HCT116 (cell line): Measurements from ENCODE around the gene ANO2. TPM values are rescaled to one million over a fixed set of nuclear protein-coding genes. Genes with fewer than 3 reads are reported as not detected.

Source experiments
- ATAC-seq: fragments of 200-7000 bp; cut with Tn5 transposase; 2 replicates; pipeline ENCODE4 v1.9.1; 2020; ENCODE audit warnings: mild to moderate bottlenecking, moderate library complexity
- BruUV-seq: library from RNA; stranded (reverse); fragments of 400-500 nt; replicated peaks from 2 replicates; lab custom pipeline; 2021; lab: Mats Ljungman, UMichigan
- CTCF ChIA-PET: fragments of 300-600 bp; sonication (Branson Sonifier 250); formaldehyde crosslinking; loops from one replicate; lab custom pipeline; 2021; ENCODE audit warnings: antibody characterized with exemption; lab: Charles Lee
- POLR2A ChIA-PET: fragments of 300-600, 350-600 bp; sonication (Branson Sonifier 250); formaldehyde crosslinking; loops from one replicate; lab custom pipeline; 2021; ENCODE audit warnings: antibody characterized with exemption; lab: Charles Lee
- RAD21 ChIA-PET, 2 experiments: fragments of 300-600 bp; sonication (Branson Sonifier 250); formaldehyde crosslinking; loops; one replicate each; lab custom pipeline; 2023; ENCODE audit warnings: low total read pairs in 2 of 2; ENCODE audit not compliant: uncharacterized antibody in 2 of 2, unreplicated experiment in 2 of 2, low non-redundant PET in 1 of 2; lab: Charles Lee
- DNase-seq: peaks from one replicate; pipeline ENCODE4 v3.0.0-alpha.2; 2010; ENCODE audit warnings: low read depth, low spot score
- H2AFZ ChIP-seq: fragments of 200-600 bp; shearing (Covaris generic), sonication (generic); 2 replicates; pipeline ENCODE4 v1.6.1; 2017; ENCODE audit warnings: low read depth, mixed run types, mixed read lengths, antibody characterized with exemption, low read length; ENCODE audit not compliant: poor library complexity, severe bottlenecking
- H3K27ac ChIP-seq: 2 replicates; pipeline ENCODE4 v1.5.1; 2012; ENCODE audit warnings: low read depth, low read length
- H3K27me3 ChIP-seq: fragments of 200-600 bp; sonication (generic); 2 replicates; pipeline ENCODE4 v1.6.1; 2016; ENCODE audit warnings: mixed run types, low read length, mixed read lengths; ENCODE audit not compliant: insufficient read depth
- H3K36me3 ChIP-seq, 2 experiments: fragments of 200-500 bp in 1 of 2; fragments of 200-600 bp in 1 of 2; sonication (Bioruptor generic) in 1 of 2; sonication (generic) in 1 of 2; 2 replicates each; pipeline versions ENCODE4 v1.5.1 to v1.6.1; 2014 to 2016; ENCODE audit warnings: low read length in 2 of 2, inconsistent platforms in 1 of 2, mixed read lengths in 1 of 2, mixed run types in 1 of 2; ENCODE audit not compliant: insufficient read depth in 2 of 2, control insufficient read depth in 1 of 2
- H3K4me1 ChIP-seq, 2 experiments: fragments of 200-600 bp in 1 of 2; sonication (generic) in 1 of 2; 2 replicates each; pipeline versions ENCODE4 v1.5.1 to v1.6.1; 2012 to 2017; ENCODE audit warnings: low read length in 2 of 2, inconsistent platforms in 1 of 2, mild to moderate bottlenecking in 1 of 2, mixed read lengths in 1 of 2, mixed run types in 1 of 2, moderate library complexity in 1 of 2; ENCODE audit not compliant: insufficient read depth in 2 of 2, control insufficient read depth in 1 of 2
- H3K4me2 ChIP-seq: fragments of 200-600 bp; sonication (generic); 2 replicates; pipeline ENCODE4 v1.6.1; 2017; ENCODE audit warnings: mixed run types, low read length, mixed read lengths
- H3K4me3 ChIP-seq, 2 experiments: fragments of 200-600 bp in 1 of 2; sonication (generic) in 1 of 2; replicated peaks in 1 of 2; 2 replicates each; pipeline ENCODE4 v1.5.1; 2011 to 2016; ENCODE audit warnings: low read length in 2 of 2, control low read depth in 1 of 2, low read depth in 1 of 2, mild to moderate bottlenecking in 1 of 2, mixed read lengths in 1 of 2, mixed run types in 1 of 2
- H3K79me2 ChIP-seq: fragments of 200-600 bp; sonication (generic); 2 replicates; pipeline ENCODE4 v1.6.1; 2017; ENCODE audit warnings: mild to moderate bottlenecking, mixed run types, low read length, moderate library complexity, mixed read lengths; ENCODE audit not compliant: insufficient read depth
- H3K9ac ChIP-seq: fragments of 200-600 bp; sonication (generic); 2 replicates; pipeline ENCODE4 v1.6.1; 2016; ENCODE audit warnings: low read length, mixed read lengths
- H3K9me2 ChIP-seq: fragments of 200-600 bp; sonication (generic), shearing (Covaris generic); 2 replicates; pipeline ENCODE4 v1.6.1; 2017; ENCODE audit warnings: mixed run types, mild to moderate bottlenecking, moderate library complexity; ENCODE audit not compliant: insufficient read depth
- H3K9me3 ChIP-seq, 2 experiments: fragments of 200-500 bp in 1 of 2; fragments of 200-600 bp in 1 of 2; sonication (Bioruptor generic) in 1 of 2; sonication (generic) in 1 of 2; 2 replicates each; pipeline ENCODE4 v1.6.1; 2014 to 2017; ENCODE audit warnings: low read length in 2 of 2, mixed read lengths in 2 of 2, inconsistent platforms in 1 of 2, low read depth in 1 of 2, mild to moderate bottlenecking in 1 of 2, mixed run types in 1 of 2, moderate library complexity in 1 of 2; ENCODE audit not compliant: control insufficient read depth in 1 of 2, insufficient read depth in 1 of 2
- H4K20me1 ChIP-seq: fragments of 200-600 bp; sonication (generic), shearing (Covaris generic); 2 replicates; pipeline ENCODE4 v1.6.1; 2017; ENCODE audit warnings: mixed run types, mild to moderate bottlenecking, moderate library complexity; ENCODE audit not compliant: insufficient read depth
- CTCF ChIP-seq, 3 experiments: fragments of 200-600 bp in 1 of 3; sonication (generic) in 1 of 3; IDR thresholded peaks in 2 of 3; conservative IDR thresholded peaks in 1 of 3; 2 replicates each; pipeline ENCODE4 v1.5.1; 2012 to 2017; ENCODE audit warnings: low read depth in 2 of 3, low read length in 2 of 3, antibody characterized with exemption in 1 of 3, borderline replicate concordance in 1 of 3, control low read depth in 1 of 3, mild to moderate bottlenecking in 1 of 3, mixed read lengths in 1 of 3, mixed run types in 1 of 3, moderate library complexity in 1 of 3; ENCODE audit not compliant: insufficient read depth in 1 of 3
- EGR1 ChIP-seq: IDR thresholded peaks from 2 replicates; pipeline ENCODE4 v1.6.1; 2012; ENCODE audit warnings: low read depth
- EZH2phosphoT487 ChIP-seq: fragments of 200-600 bp; IDR thresholded peaks from 2 replicates; pipeline ENCODE4 v1.6.1; 2018; ENCODE audit warnings: antibody characterized with exemption, borderline replicate concordance
- JUND ChIP-seq: IDR thresholded peaks from 2 replicates; pipeline ENCODE4 v1.6.1; 2012
- ZFX ChIP-seq: fragments of 450-650 bp; IDR thresholded peaks from 2 replicates; pipeline ENCODE4 v1.6.1; 2017
- intact Hi-C: fragments of 100-400 bp; cut with micrococcal nuclease; formaldehyde crosslinking; loops from 2 replicates; pipeline ENCODE4 v1.10.0; 2022
- total RNA-seq: library from RNA; stranded (reverse); gene quantifications from one replicate; pipeline ENCODE4 v1.2.1, GENCODE V29; 2021; ENCODE audit not compliant: unreplicated experiment
- TF ChIP-seq, protein P1 (sequence below): IDR thresholded peaks from 2 replicates; pipeline ENCODE4 v1.6.1; 2012
- TF ChIP-seq, protein P2 (sequence below): IDR thresholded peaks from 2 replicates; pipeline ENCODE4 v1.6.1; 2012

ANO2 gene
- total RNA-seq, 1 experiment from 2014 or later = not detected

DNA sequence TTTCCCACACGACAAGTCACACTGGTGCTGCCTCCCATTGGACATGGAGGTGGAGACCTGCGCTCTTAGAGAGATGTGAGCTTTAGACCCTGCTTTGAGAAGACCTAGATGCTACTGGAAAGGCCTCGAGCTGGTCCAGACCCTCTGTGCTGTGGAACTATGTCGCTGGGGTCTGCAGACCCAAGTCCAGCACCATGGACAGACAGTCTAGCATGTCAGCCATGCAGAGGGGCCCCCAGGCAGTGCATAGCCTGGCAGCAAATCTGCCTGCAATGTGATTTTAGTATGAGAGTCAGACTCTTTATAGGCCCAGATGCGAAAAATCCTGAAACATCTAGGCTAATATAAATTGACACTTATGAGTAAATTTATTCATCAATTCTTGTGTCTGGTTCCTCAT, 371.7 kb downstream of the ANO2 start:
- H3K36me3 ChIP-seq = no peaks in the 10 kb centered on the region
- intact Hi-C loops = no loop called here
- DNase-seq = no peak

GRCh38 chr12:5571115-5571514, 373.9 kb downstream of the ANO2 start:
- CTCF ChIA-PET = no interaction called here

More for the DNA sequence above, 371.7 kb downstream of the ANO2 start:
- no peaks in the 10 kb centered on the region for H3K79me2 ChIP-seq
- no peak overlapping the region for H3K4me3 ChIP-seq
- H3K4me1 ChIP-seq = no peaks in the 10 kb centered on the region
- H3K27me3 ChIP-seq = peaks cover 69% of the 10 kb centered on the region
- H2AFZ ChIP-seq = no peak overlapping the region
- H3K27ac ChIP-seq = no peak overlapping the region
- H3K4me2 ChIP-seq = no peak overlapping the region
- no peak for ATAC-seq
- ChIA-PET POLR2A (no interaction called here), RAD21 (no interaction called here), CTCF (no interaction called here)
- H3K9ac ChIP-seq = no peak overlapping the region
- no peaks in the 10 kb centered on the region for H3K9me3 ChIP-seq
- H4K20me1 ChIP-seq = no peaks in the 10 kb centered on the region
- BruUV-seq = no TSS peak
- H3K9me2 ChIP-seq = no peaks in the 10 kb centered on the region
- no peak for TF ChIP-seq JUND
- no peak for TF ChIP-seq CTCF (IDR thresholded peaks at IDR 0.05 in 2 of 3, conservative IDR thresholded peaks at IDR 0.05 in 1 of 3; ENCODE audit: borderline replicate concordance in 1 of 3, insufficient read depth in 1 of 3, low read depth in 2 of 3, low read length in 2 of 3)
- TF ChIP-seq, protein P1, sequence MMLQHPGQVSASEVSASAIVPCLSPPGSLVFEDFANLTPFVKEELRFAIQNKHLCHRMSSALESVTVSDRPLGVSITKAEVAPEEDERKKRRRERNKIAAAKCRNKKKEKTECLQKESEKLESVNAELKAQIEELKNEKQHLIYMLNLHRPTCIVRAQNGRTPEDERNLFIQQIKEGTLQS = no peak

More at GRCh38 chr12:5571115-5571514, 373.9 kb downstream of the ANO2 start:
- no peaks in the 10 kb centered on the region for H3K9me3 ChIP-seq
- no peaks in the 10 kb centered on the region for H3K4me1 ChIP-seq
- RAD21 ChIA-PET = no interaction called here
- H3K9me2 ChIP-seq = no peaks in the 10 kb centered on the region
- TF ChIP-seq EZH2phosphoT487 (no peak), ZFX (no peak), EGR1 (no peak)
- TF ChIP-seq, protein P2, sequence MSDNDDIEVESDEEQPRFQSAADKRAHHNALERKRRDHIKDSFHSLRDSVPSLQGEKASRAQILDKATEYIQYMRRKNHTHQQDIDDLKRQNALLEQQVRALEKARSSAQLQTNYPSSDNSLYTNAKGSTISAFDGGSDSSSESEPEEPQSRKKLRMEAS = no peak
- POLR2A ChIA-PET = no interaction called here
- H3K4me3 ChIP-seq = no peak overlapping the region
- DNase-seq (no peak), ATAC-seq (no peak)
- H4K20me1 ChIP-seq = no peaks in the 10 kb centered on the region
- no peak overlapping the region for H3K27ac ChIP-seq
- no peak overlapping the region for H2AFZ ChIP-seq
- H3K36me3 ChIP-seq = no peaks in the 10 kb centered on the region
- peaks cover 79% of the 10 kb centered on the region for H3K27me3 ChIP-seq
- intact Hi-C loops = no loop called here
- H3K4me2 ChIP-seq = no peak overlapping the region
- H3K79me2 ChIP-seq = no peaks in the 10 kb centered on the region
- H3K9ac ChIP-seq = no peak overlapping the region
- no TSS peak for BruUV-seq
